DOHH2 (cell line): ENCODE measurements around the gene GARIN5B.

Source experiments
- EZH2phosphoT487 ChIP-seq: fragments of 200-600 bp; sonication (generic); IDR thresholded peaks from 2 replicates; pipeline ENCODE4 v1.6.1; 2017; ENCODE audit warnings: borderline replicate concordance, mild to moderate bottlenecking, antibody characterized with exemption, low read length, moderate library complexity, mixed read lengths
- TF ChIP-seq, protein P1 (sequence below): fragments of 200-600 bp; sonication (generic); IDR thresholded peaks from one replicate; pipeline ENCODE4 v1.5.1; 2014; ENCODE audit warnings: antibody characterized with exemption, mild to moderate bottlenecking, low read depth, low read length; ENCODE audit not compliant: poor library complexity, severe bottlenecking

DNA sequence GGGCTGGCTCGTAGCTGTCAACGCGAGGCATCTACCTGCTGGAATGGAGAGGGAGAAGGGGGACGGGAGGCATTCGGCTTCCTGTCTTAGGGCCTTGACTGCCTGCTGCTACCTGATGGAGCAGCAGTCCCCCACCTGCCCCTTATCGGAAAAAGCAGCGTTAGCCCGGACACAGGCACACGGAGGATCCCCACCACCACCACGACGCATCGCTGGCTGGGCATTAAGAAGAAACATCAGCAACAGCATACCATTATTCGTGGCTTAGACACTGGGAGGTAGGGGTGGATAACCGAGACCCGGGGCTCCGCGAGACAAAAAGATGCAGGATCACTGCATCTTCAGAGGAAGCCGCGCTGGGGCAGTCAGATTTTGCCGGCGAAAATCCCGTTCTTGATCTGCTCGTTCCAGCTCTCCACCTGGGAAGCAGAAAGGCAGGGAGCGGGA, 9.7 kb downstream of the GARIN5B start:
- TF ChIP-seq, protein P1, sequence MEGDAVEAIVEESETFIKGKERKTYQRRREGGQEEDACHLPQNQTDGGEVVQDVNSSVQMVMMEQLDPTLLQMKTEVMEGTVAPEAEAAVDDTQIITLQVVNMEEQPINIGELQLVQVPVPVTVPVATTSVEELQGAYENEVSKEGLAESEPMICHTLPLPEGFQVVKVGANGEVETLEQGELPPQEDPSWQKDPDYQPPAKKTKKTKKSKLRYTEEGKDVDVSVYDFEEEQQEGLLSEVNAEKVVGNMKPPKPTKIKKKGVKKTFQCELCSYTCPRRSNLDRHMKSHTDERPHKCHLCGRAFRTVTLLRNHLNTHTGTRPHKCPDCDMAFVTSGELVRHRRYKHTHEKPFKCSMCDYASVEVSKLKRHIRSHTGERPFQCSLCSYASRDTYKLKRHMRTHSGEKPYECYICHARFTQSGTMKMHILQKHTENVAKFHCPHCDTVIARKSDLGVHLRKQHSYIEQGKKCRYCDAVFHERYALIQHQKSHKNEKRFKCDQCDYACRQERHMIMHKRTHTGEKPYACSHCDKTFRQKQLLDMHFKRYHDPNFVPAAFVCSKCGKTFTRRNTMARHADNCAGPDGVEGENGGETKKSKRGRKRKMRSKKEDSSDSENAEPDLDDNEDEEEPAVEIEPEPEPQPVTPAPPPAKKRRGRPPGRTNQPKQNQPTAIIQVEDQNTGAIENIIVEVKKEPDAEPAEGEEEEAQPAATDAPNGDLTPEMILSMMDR, result no peak
- no peak for TF ChIP-seq EZH2phosphoT487
